Activated naive CD8-positive, alpha-beta T cell treated with anti-CD3 and anti-CD28 coated beads, Interleukin-2, amount 50 U/mL, for 24 hours (primary cell): ENCODE measurements around the gene EHMT1.

Experiments
- ATAC-seq: fragments of 150-1000 bp; cut with Tn5 transposase; one replicate; pipeline ENCODE4 v1.10.0; 2021
- DNase-seq: peaks from one replicate; pipeline ENCODE4 v3.0.0; 2021
- H3K27ac Mint-ChIP-seq: one replicate; pipeline ENCODE4 v1.8.0; 2021; ENCODE audit warnings: mild to moderate bottlenecking, mixed read lengths
- H3K27me3 Mint-ChIP-seq: one replicate; pipeline ENCODE4 v1.8.0; 2021; ENCODE audit warnings: mixed read lengths
- H3K36me3 Mint-ChIP-seq: one replicate; pipeline ENCODE4 v1.8.0; 2021; ENCODE audit warnings: low read depth, mixed read lengths
- H3K4me1 Mint-ChIP-seq: one replicate; pipeline ENCODE4 v1.8.0; 2021; ENCODE audit warnings: mixed read lengths
- H3K4me3 Mint-ChIP-seq: one replicate; pipeline ENCODE4 v1.8.0; 2021; ENCODE audit warnings: mild to moderate bottlenecking, moderate library complexity, mixed read lengths
- H3K9me3 Mint-ChIP-seq: one replicate; pipeline ENCODE4 v1.8.0; 2021; ENCODE audit warnings: mixed read lengths

EHMT1 gene

DNA sequence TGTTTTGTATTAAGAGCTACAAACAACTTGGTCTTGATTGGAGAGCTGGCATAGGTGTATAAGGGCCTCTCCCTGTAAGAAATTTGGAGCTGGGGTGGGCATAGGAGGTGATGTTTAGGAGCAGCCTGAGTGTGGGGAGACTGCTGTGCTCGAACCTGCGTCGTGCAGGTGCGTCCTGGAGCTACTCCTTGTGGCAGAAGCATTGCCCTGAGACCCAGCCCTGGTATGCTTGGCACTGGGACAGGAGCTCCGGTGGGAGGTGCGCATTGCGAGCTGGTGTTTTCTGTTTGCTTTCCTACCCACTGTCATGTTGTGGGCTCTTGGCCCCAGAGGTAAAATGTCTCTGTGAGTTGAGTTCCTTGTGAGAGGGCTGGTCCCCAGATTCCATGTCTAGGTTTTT, 46.4 kb downstream of the EHMT1 start:
- H3K9me3 Mint-ChIP-seq = no peaks in the 10 kb centered on the region
- H3K4me3 Mint-ChIP-seq = no peak overlapping the region
- DNase-seq (no peak), ATAC-seq (no peak)
- no peak overlapping the region for H3K27ac Mint-ChIP-seq
- peaks cover 22% of the 10 kb centered on the region for H3K36me3 Mint-ChIP-seq
- H3K4me1 Mint-ChIP-seq = peaks cover 44% of the 10 kb centered on the region
- no peaks in the 10 kb centered on the region for H3K27me3 Mint-ChIP-seq

DNA sequence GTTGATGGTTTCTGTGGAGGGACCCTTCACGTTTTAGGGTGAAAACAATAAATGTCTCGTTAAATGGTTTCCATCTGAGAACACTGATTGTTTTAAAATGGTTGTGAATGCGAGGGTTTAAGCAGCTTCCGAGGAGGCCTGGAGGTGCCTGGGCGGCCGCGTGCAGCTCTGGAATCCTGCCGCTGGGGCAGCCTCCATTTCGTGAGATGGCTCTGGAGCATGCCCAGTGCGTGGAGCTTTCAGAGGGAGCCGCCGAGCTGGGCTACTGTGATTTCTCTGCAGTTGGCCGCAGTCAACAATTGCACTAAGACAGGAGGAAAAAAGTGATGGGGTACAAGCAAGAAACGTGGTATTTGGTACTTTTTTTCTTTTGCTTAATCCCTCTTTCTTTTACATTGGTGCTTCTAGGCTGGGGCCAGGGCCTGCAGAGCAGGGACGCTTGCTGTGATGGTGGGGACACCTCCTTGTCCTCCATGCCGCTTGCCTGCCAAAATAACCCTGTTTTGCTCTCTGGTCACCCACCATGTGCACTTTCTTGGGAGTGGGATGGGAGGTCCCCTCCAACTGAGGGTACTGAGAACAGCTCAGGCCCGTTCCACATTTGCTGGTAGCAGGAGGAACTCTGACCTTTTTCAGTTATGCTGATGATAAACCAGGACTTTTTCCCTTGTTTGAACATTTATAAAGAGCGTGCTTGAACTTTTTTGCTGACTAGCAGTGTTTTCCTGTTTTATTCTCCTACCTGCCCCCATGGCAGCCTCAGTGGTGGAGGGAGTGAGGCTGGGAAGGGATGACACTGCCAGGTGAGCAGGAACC, 47.1 kb downstream of the EHMT1 start:
- no peak overlapping the region for H3K27ac Mint-ChIP-seq
- no peak for DNase-seq

DNA sequence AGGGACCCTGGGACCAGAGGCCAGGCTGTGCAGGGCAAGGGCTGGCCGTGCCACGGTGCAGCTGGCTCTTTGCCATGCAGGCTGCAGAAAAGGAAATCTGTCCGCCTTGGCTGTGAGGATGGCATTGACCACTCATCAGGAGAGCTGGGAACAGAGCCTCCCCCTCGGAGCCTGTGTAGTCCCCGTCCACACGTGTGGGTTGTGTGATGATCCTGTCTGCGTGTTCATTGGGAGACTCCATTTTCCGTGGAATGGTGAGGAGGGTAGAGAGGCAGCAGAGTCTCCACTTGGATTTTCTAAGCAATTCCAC, 47.7 kb downstream of the EHMT1 start:
- DNase-seq (no peak), ATAC-seq (no peak)
- H3K4me3 Mint-ChIP-seq = no peak overlapping the region
- peaks cover 43% of the 10 kb centered on the region for H3K4me1 Mint-ChIP-seq
- H3K27ac Mint-ChIP-seq = no peak overlapping the region
- H3K27me3 Mint-ChIP-seq = no peaks in the 10 kb centered on the region
- H3K36me3 Mint-ChIP-seq = peaks cover 22% of the 10 kb centered on the region
- H3K9me3 Mint-ChIP-seq = no peaks in the 10 kb centered on the region

More for the DNA sequence above, 47.1 kb downstream of the EHMT1 start:
- no peak for ATAC-seq
- H3K36me3 Mint-ChIP-seq = peaks cover 22% of the 10 kb centered on the region
- H3K9me3 Mint-ChIP-seq = no peaks in the 10 kb centered on the region
- H3K4me3 Mint-ChIP-seq = no peak overlapping the region
- H3K27me3 Mint-ChIP-seq = no peaks in the 10 kb centered on the region
- peaks cover 43% of the 10 kb centered on the region for H3K4me1 Mint-ChIP-seq

DNA sequence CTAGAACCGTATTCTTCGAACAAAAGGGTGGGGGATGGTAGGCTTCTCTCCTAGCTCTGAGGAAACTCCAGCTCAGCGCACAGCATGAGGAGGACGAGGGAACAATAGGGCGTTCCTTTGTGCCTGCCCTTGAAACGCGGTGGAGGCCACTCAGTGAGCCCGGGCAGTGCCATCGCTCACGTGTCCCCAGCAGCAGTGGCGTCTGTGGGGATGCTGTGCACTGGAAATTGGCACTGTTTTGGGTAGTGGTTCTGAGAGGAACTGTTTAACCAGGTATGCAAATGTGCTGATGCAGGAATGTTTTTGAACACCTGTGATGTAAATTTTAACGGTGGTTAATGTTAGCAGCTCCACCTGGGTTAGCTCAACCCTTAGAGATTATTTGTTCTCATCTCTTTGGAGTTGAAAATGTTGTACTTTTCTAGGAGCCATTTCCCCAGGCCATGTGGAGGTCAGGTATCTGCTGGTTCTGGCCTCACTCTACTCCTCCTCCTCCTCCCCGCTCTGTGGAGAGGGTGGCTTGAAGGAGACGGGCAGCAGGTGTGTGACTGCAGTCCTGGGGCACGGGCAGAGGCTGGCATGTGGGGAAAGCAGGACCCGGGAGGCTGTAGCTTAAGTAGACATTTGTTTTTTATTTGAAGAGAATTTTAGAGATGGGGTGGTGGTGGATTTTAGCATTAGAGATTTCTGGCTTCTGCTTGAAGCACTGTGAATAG, 48.3 kb downstream of the EHMT1 start:
- H3K36me3 Mint-ChIP-seq = peaks cover 22% of the 10 kb centered on the region
- H3K9me3 Mint-ChIP-seq = no peaks in the 10 kb centered on the region
- H3K4me3 Mint-ChIP-seq = no peak overlapping the region
- peaks cover 44% of the 10 kb centered on the region for H3K4me1 Mint-ChIP-seq
- H3K27me3 Mint-ChIP-seq = no peaks in the 10 kb centered on the region
- DNase-seq = no peak
- no peak for ATAC-seq
- H3K27ac Mint-ChIP-seq = no peak overlapping the region

DNA sequence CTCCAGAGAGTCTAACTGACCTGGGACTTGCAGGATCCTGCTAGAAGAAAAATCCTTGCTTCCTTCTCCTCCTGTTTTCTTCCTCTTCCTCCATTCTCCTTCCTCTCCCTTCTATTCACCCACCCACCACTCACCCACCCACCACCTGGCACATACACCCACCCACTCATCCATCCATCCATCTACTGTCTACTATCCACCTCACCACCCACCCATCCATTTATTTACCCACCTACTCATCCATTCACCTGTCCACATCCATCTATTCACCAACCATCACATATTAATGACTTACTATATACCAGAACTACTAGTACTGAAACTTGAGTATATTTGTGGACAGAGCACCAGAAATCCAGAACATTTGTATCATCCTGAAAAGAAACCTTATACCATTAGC, 49.4 kb downstream of the EHMT1 start:
- no peak overlapping the region for H3K27ac Mint-ChIP-seq
- peaks cover 20% of the 10 kb centered on the region for H3K36me3 Mint-ChIP-seq
- DNase-seq (no peak), ATAC-seq (no peak)
- peaks cover 53% of the 10 kb centered on the region for H3K4me1 Mint-ChIP-seq
- no peaks in the 10 kb centered on the region for H3K27me3 Mint-ChIP-seq
- H3K4me3 Mint-ChIP-seq = no peak overlapping the region
- no peaks in the 10 kb centered on the region for H3K9me3 Mint-ChIP-seq

DNA sequence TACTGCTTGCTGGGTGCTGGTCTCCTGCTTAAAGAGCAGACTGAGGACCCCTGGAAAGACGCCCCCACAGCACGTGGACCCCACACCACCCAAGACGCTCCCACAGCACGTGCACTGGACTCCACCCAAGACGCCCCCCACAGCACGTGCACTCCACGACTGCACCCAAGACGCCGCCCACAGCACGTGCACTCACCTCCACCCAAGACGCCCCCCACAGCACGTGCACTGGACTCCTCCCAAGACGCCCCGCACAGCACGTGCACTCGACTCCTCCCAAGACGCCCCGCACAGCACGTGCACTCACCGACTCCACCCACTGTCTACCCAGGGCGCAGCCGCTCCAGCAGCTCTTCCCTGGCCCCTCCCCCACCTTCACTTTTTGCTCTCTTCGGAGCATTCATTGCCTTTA, 50.5 kb downstream of the EHMT1 start:
- Mint-ChIP-seq H3K36me3 (peaks cover 17% of the 10 kb centered on the region), H3K4me3 (no peak overlapping the region), H3K27ac (no peak overlapping the region), H3K4me1 (peaks cover 59% of the 10 kb centered on the region), H3K27me3 (no peaks in the 10 kb centered on the region), H3K9me3 (no peaks in the 10 kb centered on the region)
- DNase-seq (no peak), ATAC-seq (peak; percentile 12)

DNA sequence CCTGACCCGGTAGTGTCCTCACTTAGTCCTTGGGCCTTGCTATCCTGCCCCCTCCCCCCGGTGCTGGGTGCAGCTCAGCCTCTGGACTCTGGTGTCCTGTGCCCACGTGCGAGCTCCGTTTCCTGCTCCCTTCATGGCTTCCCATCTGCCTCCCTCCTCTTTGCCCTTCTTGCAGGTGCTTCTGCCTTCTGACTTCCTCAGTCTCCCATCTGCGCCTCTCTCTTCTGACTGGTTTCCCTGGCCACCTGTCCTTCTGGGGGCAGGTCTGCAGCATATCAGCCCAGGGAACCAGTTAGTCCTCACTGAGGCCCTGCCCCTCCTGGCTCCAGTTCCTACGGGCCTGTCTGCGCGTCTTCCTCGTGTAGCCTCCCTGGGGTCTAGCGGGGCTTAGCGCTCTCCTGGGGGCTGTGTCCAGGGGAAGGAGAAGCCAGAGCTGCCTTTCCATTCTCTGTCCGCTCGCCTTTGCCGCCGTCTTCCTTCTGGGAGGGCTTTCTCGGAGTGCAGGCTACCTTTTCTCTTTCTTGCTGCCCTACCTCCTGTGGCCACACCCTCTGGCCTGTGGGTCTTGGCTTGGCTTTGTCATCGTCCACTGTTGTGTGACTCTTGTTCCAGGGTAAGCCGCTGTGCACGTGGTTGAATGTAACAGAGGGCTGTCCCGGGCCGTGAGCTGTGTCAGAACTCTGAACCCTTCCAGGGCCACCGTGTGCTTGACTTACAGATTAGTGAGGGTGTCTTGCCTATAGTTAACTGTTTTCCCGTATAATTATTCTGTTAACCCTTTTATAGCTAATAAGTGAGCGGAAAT, 51.8 kb downstream of the EHMT1 start:
- H3K9me3 Mint-ChIP-seq = no peaks in the 10 kb centered on the region
- peaks cover 58% of the 10 kb centered on the region for H3K4me1 Mint-ChIP-seq
- ATAC-seq (no peak), DNase-seq (no peak)
- H3K27ac Mint-ChIP-seq = no peak overlapping the region
- H3K36me3 Mint-ChIP-seq = peaks cover 17% of the 10 kb centered on the region
- no peak overlapping the region for H3K4me3 Mint-ChIP-seq
- H3K27me3 Mint-ChIP-seq = no peaks in the 10 kb centered on the region

DNA sequence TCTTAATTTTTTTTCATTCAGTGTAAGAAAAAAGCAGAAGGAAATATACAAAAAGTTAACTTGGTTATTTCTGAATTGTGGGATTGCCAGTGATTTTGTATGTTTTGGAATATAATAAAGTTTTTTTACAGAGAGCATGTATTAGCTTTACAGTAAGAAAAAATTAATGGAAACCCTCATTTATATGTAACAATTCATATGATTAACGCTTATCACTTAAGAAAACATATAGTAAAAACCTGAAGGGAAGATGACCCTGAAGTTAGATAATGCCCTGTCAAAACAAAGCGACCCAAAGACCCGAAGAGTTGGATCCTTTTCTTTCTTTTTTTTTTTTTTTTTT, 52.4 kb downstream of the EHMT1 start:
- no peak overlapping the region for H3K27ac Mint-ChIP-seq
- DNase-seq (no peak), ATAC-seq (no peak)
- H3K9me3 Mint-ChIP-seq = no peaks in the 10 kb centered on the region
- peaks cover 17% of the 10 kb centered on the region for H3K36me3 Mint-ChIP-seq
- H3K4me3 Mint-ChIP-seq = no peak overlapping the region
- peaks cover 55% of the 10 kb centered on the region for H3K4me1 Mint-ChIP-seq
- H3K27me3 Mint-ChIP-seq = no peaks in the 10 kb centered on the region

DNA sequence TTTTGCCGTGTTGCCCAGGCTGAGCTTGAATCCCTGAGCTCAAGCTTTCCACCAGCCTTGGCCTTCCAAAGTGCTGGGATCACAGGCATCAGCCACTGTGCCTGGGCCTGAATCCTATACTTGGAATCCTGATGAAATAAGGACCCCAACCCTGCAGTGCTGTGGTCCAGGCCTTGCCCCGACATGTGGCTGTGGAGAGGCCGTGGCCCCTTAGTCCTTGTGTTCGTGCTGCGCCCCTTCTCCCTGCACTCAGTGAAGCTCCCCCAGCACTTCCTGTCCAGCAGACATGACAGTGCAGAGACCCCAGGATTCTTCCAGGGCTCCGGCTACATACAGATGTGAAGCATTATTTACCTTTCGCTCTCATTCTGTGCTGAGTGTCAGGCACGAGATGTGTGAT, 52.9 kb downstream of the EHMT1 start:
- Mint-ChIP-seq H3K4me1 (peaks cover 51% of the 10 kb centered on the region), H3K27ac (no peak overlapping the region), H3K9me3 (no peaks in the 10 kb centered on the region), H3K36me3 (peaks cover 17% of the 10 kb centered on the region), H3K27me3 (no peaks in the 10 kb centered on the region), H3K4me3 (no peak overlapping the region)
- ATAC-seq = no peak
- DNase-seq = no peak

DNA sequence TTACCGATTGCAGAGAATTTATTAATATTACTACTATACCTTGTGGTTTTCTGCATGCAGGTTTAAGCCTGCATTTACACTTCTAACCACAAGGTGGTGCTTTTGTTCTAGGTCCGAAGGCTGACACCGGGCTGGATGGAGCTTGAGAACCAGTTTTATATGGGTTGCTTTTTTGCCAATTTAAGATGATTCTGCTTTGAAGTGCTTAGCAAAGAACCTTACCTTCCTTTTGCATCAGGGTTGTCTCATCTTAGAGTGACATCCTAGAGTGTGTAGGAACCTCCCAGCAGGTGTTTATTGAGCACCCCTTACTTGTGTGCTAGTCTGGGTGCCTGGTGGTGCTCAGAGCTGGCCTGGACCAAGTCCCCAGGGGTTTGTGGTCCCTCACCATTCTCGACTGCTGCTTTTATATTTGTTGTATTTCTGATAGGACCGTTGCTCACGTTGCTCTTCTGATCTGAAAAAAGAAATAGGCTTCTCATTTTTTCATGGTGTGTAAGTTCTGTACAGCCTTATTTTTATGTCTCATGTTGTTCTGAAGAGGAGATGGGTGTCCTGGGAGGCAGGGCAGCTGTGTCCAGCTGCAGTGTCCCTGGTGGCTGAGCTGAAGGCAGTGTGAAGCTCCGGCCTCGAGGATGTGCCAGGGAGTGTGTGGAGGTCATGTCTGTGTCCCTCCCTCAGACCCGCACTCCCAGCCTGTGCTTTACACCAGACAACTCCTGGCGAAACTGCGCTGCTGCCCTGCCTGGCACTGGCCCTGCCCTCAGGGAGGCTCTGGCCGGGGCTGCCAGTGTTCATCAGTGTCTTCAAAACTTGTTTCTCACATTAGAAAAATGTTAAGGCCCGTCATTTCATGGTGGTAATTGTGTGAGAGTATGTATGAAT, 54.3 kb downstream of the EHMT1 start:
- Mint-ChIP-seq H3K9me3 (no peaks in the 10 kb centered on the region), H3K4me1 (peaks cover 42% of the 10 kb centered on the region), H3K27me3 (no peaks in the 10 kb centered on the region), H3K36me3 (peaks cover 18% of the 10 kb centered on the region), H3K4me3 (no peak overlapping the region), H3K27ac (peak overlapping the region; percentile 3)
- peak; percentile 27 for DNase-seq
- peak; percentile 56 for ATAC-seq

DNA sequence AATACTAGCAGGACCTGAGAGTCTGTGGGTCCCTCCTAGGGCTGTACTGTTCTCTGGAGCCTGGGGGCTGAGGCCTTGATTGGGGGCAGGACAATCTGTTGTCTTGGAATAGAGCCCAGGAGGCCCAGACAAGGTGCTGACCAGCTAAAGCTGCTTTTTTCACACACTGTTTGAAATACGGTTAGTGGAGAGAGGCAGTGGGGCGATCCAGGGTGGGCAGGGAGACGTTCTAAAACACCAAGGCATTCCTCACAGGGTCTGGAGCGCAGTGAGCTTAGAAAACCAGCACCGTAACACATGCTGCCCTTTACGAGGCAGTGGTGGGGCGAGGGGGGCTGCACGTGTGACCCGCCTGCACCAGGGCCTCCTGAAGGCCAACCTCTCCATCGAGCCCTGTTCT, 55.1 kb downstream of the EHMT1 start:
- ATAC-seq = no peak
- H3K27ac Mint-ChIP-seq = no peak overlapping the region

DNA sequence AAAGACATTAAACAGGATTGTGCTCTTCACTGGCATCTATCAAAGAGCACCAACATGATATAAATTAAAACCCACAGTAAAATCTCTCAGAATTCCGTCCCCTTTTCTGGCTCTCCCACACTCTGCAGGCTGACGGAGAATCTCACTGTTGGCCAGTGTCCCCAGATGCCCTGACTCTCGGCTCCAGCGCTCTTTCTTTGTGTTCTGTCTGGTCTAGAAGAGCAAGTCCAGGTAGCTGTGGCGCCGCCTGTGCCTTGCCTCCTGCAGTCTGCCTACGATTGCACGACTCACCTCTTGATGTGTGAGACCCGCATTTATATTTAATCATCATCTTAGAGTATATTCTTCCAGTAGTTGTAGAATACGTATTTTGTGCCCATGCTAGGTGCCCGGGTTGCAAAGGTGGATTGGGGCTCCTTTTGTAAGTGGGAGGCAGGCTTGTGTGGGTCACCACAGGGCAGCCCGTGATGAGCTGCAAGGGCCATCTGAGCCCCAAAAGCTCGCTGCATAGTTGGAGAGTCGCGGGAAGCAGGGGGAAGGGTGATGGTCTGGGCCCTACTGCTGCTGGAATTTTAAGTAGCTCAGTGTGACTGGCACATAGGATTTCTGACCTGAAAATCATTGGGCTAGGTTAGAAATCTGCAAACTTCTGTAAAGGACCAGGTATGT, 55.6 kb downstream of the EHMT1 start:
- no peak overlapping the region for H3K27ac Mint-ChIP-seq

More for the DNA sequence above, 55.1 kb downstream of the EHMT1 start:
- Mint-ChIP-seq H3K36me3 (peaks cover 13% of the 10 kb centered on the region), H3K27me3 (no peaks in the 10 kb centered on the region), H3K9me3 (no peaks in the 10 kb centered on the region), H3K4me1 (peaks cover 40% of the 10 kb centered on the region), H3K4me3 (no peak overlapping the region)
- DNase-seq = no peak

DNA sequence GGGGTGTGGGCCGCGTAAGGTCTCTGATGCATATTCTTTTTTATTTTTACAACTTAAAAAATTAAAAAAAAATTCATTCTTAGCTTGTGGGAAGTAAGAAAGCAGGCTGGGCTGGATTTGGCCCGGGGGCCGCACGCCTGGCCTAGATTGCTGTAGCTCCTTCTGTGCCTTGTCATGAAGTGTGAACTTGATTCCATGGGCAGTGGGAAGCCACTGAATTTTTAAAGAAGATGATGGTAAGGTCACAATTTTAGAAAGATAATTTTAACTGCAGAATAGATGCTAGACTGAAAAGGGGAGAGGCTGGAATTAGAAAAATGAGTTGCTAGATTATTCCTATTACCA, 56.1 kb downstream of the EHMT1 start:
- ATAC-seq (no peak), DNase-seq (no peak)
- H3K36me3 Mint-ChIP-seq = peaks cover 11% of the 10 kb centered on the region
- H3K27me3 Mint-ChIP-seq = no peaks in the 10 kb centered on the region
- H3K9me3 Mint-ChIP-seq = no peaks in the 10 kb centered on the region
- H3K4me3 Mint-ChIP-seq = no peak overlapping the region
- H3K4me1 Mint-ChIP-seq = peaks cover 45% of the 10 kb centered on the region
- H3K27ac Mint-ChIP-seq = no peak overlapping the region

More for the DNA sequence above, 55.6 kb downstream of the EHMT1 start:
- Mint-ChIP-seq H3K27me3 (no peaks in the 10 kb centered on the region), H3K4me3 (no peak overlapping the region), H3K36me3 (peaks cover 10% of the 10 kb centered on the region), H3K4me1 (peaks cover 42% of the 10 kb centered on the region), H3K9me3 (no peaks in the 10 kb centered on the region)
- DNase-seq (no peak), ATAC-seq (no peak)

DNA sequence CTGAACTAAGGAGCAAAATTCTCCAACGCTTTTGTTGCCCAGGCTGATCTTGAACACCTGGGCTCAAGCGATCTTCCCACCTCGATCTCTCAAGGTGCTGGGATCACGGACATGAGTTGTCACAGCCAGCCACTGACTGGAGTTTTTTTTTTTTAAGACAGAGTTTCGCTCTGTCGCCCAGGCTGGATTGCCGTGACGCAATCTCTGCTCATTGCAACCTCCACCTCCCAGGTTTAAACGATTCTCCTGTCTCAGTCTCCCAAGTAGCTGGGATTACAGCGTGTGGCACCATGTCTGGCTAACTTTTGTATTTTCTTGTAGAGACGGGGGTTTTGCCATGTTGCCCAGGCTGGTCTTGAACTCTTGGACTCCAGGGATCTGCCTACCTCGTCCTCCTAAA, 58.2 kb downstream of the EHMT1 start:
- no peak overlapping the region for H3K27ac Mint-ChIP-seq
- no peaks in the 10 kb centered on the region for H3K27me3 Mint-ChIP-seq
- H3K36me3 Mint-ChIP-seq = peaks cover 10% of the 10 kb centered on the region
- ATAC-seq (no peak), DNase-seq (no peak)
- no peak overlapping the region for H3K4me3 Mint-ChIP-seq
- peaks cover 51% of the 10 kb centered on the region for H3K4me1 Mint-ChIP-seq
- H3K9me3 Mint-ChIP-seq = no peaks in the 10 kb centered on the region
